ENCODE results near the gene HSF4.

Gene HSF4

DNA sequence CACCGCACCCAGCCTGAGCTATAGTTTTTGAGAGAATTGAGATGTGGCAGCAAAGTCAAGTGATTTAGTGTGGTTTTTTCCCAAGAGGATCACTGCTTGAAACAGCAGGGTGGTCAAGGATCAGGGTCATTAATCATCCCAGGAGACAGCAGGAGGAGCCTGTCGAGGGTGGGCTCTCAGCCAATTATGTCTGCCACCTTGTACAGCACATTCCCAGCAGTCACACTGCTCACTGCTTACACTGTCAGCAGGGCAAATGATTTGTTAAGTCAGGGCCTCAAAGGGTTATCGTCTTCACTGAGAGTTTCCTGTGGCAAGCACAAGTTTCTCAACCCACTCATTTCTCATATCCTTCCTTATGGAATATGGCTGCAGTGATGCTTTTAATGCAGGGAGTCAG lies 26.9 kb upstream of the HSF4 start:
- H3K4me3 ChIP-seq (ENCODE audit: insufficient read depth, low read depth, low read length, poor library complexity, severe bottlenecking): no peak overlapping the region
- no peak overlapping the region for H3K27ac ChIP-seq (ENCODE audit: insufficient read depth, low read length, poor library complexity, severe bottlenecking)
- H3K36me3 ChIP-seq (ENCODE audit: control insufficient read depth, insufficient read depth, low read length): peaks cover 70% of the 10 kb centered on the region
- H3K9me3 ChIP-seq (ENCODE audit: control insufficient read depth, low read length): no peaks in the 10 kb centered on the region
- no peak for DNase-seq
- no peaks in the 10 kb centered on the region for H3K4me1 ChIP-seq (ENCODE audit: control insufficient read depth, insufficient read depth, low read length, poor library complexity, severe bottlenecking)
- no peaks in the 10 kb centered on the region for H3K27me3 ChIP-seq (replicated peaks; ENCODE audit: control insufficient read depth, insufficient read depth, low read length, poor library complexity, severe bottlenecking)

DNA sequence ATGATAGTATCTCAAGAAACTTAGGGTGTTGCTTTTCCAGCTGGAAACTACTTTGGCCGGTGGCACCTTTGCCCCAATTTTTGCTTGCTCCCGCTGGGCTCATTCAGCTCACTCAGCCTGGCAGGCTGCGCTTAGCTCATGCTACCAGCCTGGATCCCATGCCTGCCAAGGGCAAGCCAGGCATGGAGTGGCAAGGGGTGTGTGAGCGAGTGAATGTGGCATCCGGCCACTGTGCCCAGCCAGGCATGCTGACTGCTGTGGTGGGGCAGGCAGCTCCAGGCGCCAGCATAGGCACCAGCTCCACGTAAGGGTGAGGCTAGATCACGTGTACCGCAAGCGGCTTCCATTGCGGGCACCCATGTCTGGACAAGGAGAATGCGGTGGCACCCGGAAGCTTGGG lies 23.2 kb upstream of the HSF4 start:
- peaks cover 78% of the 10 kb centered on the region for H3K36me3 ChIP-seq (ENCODE audit: control insufficient read depth, insufficient read depth, low read length)
- no peak overlapping the region for H3K4me3 ChIP-seq (ENCODE audit: insufficient read depth, low read depth, low read length, poor library complexity, severe bottlenecking)
- no peak overlapping the region for H3K27ac ChIP-seq (ENCODE audit: insufficient read depth, low read length, poor library complexity, severe bottlenecking)
- no peaks in the 10 kb centered on the region for H3K27me3 ChIP-seq (replicated peaks; ENCODE audit: control insufficient read depth, insufficient read depth, low read length, poor library complexity, severe bottlenecking)
- DNase-seq: no peak
- H3K4me1 ChIP-seq (ENCODE audit: control insufficient read depth, insufficient read depth, low read length, poor library complexity, severe bottlenecking): no peaks in the 10 kb centered on the region
- no peaks in the 10 kb centered on the region for H3K9me3 ChIP-seq (ENCODE audit: control insufficient read depth, low read length)

DNA sequence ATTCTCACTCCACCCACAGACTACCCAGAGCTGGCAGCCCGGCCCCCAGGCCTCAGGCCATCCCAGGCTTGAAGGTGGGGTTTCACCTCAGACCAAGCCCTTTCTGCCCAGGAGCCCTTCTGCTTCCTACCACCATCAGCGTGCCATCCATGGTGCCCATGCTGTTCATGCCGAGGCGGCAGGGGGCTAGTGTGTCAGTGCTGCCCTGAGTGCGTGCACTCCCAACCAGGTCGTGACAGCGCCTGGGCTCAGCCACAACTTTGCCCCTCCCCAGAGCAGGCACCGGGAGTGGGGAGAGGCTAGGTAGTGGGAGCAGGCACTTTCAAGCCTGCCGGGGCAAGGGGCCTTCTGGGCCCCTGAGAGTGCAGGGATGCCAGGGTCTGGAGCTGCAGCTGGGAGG lies 22.2 kb upstream of the HSF4 start:
- no peak for DNase-seq
- Histone ChIP-seq H3K9me3 (ENCODE audit: control insufficient read depth, low read length) (no peaks in the 10 kb centered on the region), H3K36me3 (ENCODE audit: control insufficient read depth, insufficient read depth, low read length) (peaks cover 83% of the 10 kb centered on the region), H3K27me3 (replicated peaks; ENCODE audit: control insufficient read depth, insufficient read depth, low read length, poor library complexity, severe bottlenecking) (no peaks in the 10 kb centered on the region), H3K27ac (ENCODE audit: insufficient read depth, low read length, poor library complexity, severe bottlenecking) (no peak overlapping the region), H3K4me3 (ENCODE audit: insufficient read depth, low read depth, low read length, poor library complexity, severe bottlenecking) (no peak overlapping the region), H3K4me1 (ENCODE audit: control insufficient read depth, insufficient read depth, low read length, poor library complexity, severe bottlenecking) (no peaks in the 10 kb centered on the region)

DNA sequence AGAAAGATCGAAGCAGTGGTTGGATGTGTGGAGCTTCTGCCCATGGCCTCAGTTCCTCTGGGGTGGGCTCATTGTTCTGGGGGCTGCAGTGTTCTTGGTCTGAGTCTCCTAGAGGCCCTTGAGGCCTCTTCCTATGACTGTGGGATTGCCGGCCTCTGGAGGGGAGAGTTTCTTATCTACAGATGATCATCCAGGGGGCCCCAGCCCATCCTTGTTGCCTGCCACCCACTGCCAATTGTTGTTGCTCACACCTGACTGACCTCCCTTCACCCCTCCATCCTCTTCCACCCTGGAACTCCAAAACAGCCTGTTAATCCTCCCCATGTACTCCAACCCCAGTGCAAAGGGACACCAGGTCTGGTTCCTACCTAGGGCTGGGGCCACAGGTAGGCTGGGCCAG lies 19.6 kb upstream of the HSF4 start:
- DNase-seq: no peak
- H3K4me1 ChIP-seq (ENCODE audit: control insufficient read depth, insufficient read depth, low read length, poor library complexity, severe bottlenecking): no peaks in the 10 kb centered on the region
- H3K9me3 ChIP-seq (ENCODE audit: control insufficient read depth, low read length): no peaks in the 10 kb centered on the region
- no peak overlapping the region for H3K4me3 ChIP-seq (ENCODE audit: insufficient read depth, low read depth, low read length, poor library complexity, severe bottlenecking)
- H3K27ac ChIP-seq (ENCODE audit: insufficient read depth, low read length, poor library complexity, severe bottlenecking): no peak overlapping the region
- H3K36me3 ChIP-seq (ENCODE audit: control insufficient read depth, insufficient read depth, low read length): peaks cover 71% of the 10 kb centered on the region
- no peaks in the 10 kb centered on the region for H3K27me3 ChIP-seq (replicated peaks; ENCODE audit: control insufficient read depth, insufficient read depth, low read length, poor library complexity, severe bottlenecking)

DNA sequence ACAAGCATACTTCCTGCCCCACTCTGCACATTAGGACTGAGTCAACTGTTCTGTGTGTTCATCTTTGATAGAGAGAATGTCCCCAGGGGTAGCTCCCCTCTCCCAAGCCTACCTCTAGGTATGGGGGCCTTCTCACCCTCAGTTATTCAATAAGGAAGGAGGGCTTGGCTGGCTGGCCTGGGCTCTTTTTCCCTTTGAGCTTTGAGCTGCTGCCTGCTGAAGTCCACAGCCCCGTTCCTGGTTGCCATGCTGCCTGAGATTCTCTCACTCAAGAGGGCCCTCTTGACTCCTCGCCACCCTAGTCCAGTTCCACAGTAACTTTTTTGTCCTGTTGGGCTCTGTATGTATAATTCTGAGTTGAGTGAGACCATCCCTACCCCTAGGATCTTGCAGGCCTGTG lies 18.8 kb upstream of the HSF4 start:
- Histone ChIP-seq H3K36me3 (ENCODE audit: control insufficient read depth, insufficient read depth, low read length) (peaks cover 63% of the 10 kb centered on the region), H3K4me3 (ENCODE audit: insufficient read depth, low read depth, low read length, poor library complexity, severe bottlenecking) (no peak overlapping the region), H3K27ac (ENCODE audit: insufficient read depth, low read length, poor library complexity, severe bottlenecking) (peak overlapping the region; percentile 2), H3K4me1 (ENCODE audit: control insufficient read depth, insufficient read depth, low read length, poor library complexity, severe bottlenecking) (no peaks in the 10 kb centered on the region), H3K9me3 (ENCODE audit: control insufficient read depth, low read length) (no peaks in the 10 kb centered on the region), H3K27me3 (replicated peaks; ENCODE audit: control insufficient read depth, insufficient read depth, low read length, poor library complexity, severe bottlenecking) (no peaks in the 10 kb centered on the region)
- DNase-seq: no peak

DNA sequence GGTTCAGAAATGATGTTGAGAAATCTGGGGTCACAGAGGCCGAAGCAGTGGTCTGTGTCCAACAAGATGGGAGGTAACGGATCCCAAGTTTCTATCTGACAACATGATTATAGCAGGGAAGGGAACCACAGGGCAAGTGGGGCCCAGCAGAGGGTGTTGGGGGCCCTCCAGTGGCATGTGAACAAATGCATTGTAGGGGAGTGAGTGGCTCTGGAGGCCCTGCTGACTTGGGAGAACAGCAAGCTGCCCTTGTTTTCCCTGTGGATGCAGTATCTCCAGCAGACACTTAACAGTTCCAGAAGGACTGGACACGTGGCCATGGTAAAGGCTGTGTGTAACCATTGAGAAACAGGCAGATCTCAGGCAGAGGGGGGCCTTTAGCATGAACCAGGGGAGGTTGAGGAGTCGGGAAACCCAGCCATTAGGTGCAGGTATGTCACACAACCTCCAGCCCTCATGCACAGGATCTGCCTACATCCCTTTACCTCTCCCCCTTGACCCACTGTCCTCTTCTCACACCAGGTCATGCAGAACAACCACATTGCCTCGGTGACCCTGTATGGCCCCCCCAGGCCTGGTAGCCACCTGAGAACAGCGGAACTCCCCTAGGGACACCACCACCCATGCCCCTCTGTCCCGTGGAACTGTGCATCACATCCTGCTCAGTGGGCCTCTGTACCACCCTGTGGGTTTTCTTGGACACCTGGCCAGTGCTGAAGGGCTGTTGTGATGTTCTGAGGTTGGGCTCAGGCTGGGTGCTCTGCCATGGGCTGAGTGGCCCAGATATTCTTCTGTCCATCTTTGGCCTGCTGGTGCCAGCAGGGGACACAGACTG lies 17.8 kb upstream of the HSF4 start:
- Histone ChIP-seq H3K9me3 (ENCODE audit: control insufficient read depth, low read length) (no peaks in the 10 kb centered on the region), H3K4me1 (ENCODE audit: control insufficient read depth, insufficient read depth, low read length, poor library complexity, severe bottlenecking) (peaks cover 4% of the 10 kb centered on the region), H3K4me3 (ENCODE audit: insufficient read depth, low read depth, low read length, poor library complexity, severe bottlenecking) (no peak overlapping the region), H3K27ac (ENCODE audit: insufficient read depth, low read length, poor library complexity, severe bottlenecking) (no peak overlapping the region), H3K27me3 (replicated peaks; ENCODE audit: control insufficient read depth, insufficient read depth, low read length, poor library complexity, severe bottlenecking) (no peaks in the 10 kb centered on the region), H3K36me3 (ENCODE audit: control insufficient read depth, insufficient read depth, low read length) (peaks cover 54% of the 10 kb centered on the region)
- DNase-seq: no peak

DNA sequence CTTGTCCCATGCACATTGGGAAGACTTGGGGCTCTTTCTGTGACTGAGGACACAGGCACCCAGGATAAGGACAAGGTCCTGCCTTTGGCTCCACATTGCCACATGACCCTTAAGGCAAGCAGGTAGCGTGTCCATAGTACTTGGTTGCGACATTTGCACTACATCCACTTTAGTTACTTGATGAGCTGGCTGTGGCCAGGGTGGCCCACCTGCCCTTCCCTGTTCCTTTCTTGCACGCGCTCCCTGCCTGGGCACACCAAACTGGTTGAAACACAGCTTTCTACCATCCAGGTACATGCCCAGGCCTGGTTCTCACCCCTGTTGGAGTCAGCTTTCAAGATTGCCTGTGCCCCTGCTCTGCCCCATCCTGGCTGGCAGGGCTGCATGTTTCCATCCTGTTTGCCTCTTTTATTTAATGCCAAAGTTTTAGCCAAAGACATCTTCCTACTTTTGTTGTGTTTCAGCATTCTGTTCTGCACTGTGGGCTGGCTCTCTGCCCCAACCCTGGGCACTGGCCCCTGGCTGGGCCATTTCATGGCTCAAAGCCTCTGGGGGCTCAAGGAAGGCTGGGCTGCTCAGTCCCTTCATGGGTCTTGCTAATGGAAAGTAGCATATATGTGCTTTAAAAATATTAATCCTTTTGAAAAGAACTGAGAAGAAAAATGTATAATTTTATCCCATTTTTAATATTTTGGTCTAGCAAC lies 17.0 kb upstream of the HSF4 start:
- H3K4me1 ChIP-seq (ENCODE audit: control insufficient read depth, insufficient read depth, low read length, poor library complexity, severe bottlenecking): peaks cover 4% of the 10 kb centered on the region
- H3K4me3 ChIP-seq (ENCODE audit: insufficient read depth, low read depth, low read length, poor library complexity, severe bottlenecking): no peak overlapping the region
- H3K27ac ChIP-seq (ENCODE audit: insufficient read depth, low read length, poor library complexity, severe bottlenecking): no peak overlapping the region
- no peak for DNase-seq
- peaks cover 45% of the 10 kb centered on the region for H3K36me3 ChIP-seq (ENCODE audit: control insufficient read depth, insufficient read depth, low read length)
- H3K9me3 ChIP-seq (ENCODE audit: control insufficient read depth, low read length): no peaks in the 10 kb centered on the region
- H3K27me3 ChIP-seq (replicated peaks; ENCODE audit: control insufficient read depth, insufficient read depth, low read length, poor library complexity, severe bottlenecking): no peaks in the 10 kb centered on the region

DNA sequence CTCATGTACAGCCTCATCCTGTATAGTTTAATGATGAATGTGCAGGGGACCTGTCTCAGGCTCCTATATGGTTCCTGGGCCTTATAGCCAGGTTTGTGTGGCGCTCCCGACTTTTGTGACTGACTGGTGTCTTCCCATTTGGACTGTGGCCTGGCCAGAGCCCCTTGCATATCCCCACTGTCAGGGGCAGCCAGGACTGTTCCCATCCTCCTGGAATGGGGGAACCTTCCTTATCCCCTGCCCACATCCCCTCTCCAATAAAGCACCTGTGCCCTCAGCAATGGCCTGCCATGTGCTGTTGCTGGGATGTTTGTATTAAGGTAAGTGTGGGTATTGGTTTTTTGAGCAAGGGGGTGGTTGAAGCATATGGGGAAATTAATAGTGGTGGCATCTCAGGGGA lies 16.3 kb upstream of the HSF4 start:
- Histone ChIP-seq H3K36me3 (ENCODE audit: control insufficient read depth, insufficient read depth, low read length) (peaks cover 41% of the 10 kb centered on the region), H3K27ac (ENCODE audit: insufficient read depth, low read length, poor library complexity, severe bottlenecking) (no peak overlapping the region), H3K4me1 (ENCODE audit: control insufficient read depth, insufficient read depth, low read length, poor library complexity, severe bottlenecking) (peaks cover 4% of the 10 kb centered on the region), H3K4me3 (ENCODE audit: insufficient read depth, low read depth, low read length, poor library complexity, severe bottlenecking) (no peak overlapping the region), H3K27me3 (replicated peaks; ENCODE audit: control insufficient read depth, insufficient read depth, low read length, poor library complexity, severe bottlenecking) (no peaks in the 10 kb centered on the region), H3K9me3 (ENCODE audit: control insufficient read depth, low read length) (no peaks in the 10 kb centered on the region)
- no peak for DNase-seq

DNA sequence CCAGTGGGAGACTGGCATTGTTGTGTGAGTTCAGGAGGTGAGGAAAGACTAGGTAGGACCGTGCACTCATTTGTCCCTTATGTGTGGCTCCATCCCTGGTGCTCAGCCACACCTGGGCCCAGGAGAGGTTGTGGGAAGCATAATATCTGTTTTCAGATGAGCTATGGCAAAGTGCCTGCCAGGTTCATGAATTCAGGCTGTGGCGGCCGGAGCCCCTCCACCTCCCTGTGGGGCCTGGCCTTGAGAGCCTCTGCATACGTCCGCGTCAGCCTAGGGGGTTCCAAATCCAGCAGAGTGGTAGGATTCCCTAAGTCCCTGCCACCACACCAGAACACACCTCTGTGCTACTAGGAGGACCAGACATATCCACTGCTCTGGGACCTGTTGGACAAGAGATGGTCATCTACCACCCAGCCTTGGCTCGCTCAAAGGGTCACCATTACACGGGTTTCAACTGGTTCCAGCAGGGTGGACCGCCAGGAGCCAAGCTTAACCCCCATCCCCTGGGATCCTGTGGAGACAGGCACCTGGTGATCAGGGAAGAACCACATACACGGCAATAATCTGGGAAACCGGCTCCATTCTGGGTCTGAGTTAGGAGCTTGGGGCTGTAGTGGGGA lies 15.8 kb upstream of the HSF4 start:
- H3K27ac ChIP-seq (ENCODE audit: insufficient read depth, low read length, poor library complexity, severe bottlenecking): no peak overlapping the region
- H3K36me3 ChIP-seq (ENCODE audit: control insufficient read depth, insufficient read depth, low read length): peaks cover 37% of the 10 kb centered on the region
- DNase-seq: no peak
- no peak overlapping the region for H3K4me3 ChIP-seq (ENCODE audit: insufficient read depth, low read depth, low read length, poor library complexity, severe bottlenecking)
- H3K9me3 ChIP-seq (ENCODE audit: control insufficient read depth, low read length): no peaks in the 10 kb centered on the region
- no peaks in the 10 kb centered on the region for H3K27me3 ChIP-seq (replicated peaks; ENCODE audit: control insufficient read depth, insufficient read depth, low read length, poor library complexity, severe bottlenecking)
- H3K4me1 ChIP-seq (ENCODE audit: control insufficient read depth, insufficient read depth, low read length, poor library complexity, severe bottlenecking): peaks cover 8% of the 10 kb centered on the region

Data from effector memory CD4-positive, alpha-beta T cell (primary cell).